ENCODE measurements around the gene STK10.

DNA sequence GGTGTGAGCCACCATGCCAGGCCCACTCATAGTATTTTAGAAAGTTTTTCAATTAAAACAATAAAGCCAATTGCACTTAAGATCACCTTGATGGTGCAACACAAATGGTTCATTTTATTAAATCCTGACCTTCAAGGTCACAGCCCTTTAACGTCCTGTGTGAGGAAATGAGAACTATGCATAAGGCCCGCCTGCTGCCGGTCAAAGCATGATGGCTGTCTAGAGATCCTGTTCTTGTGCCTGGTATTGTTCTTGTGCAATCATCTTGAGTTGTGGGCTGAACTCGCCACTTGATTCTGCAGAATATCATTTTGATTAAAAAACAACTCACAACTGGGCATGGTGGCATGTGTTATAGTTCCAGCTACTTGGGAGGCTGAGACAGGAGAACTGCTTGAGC, 137.9 kb downstream of the STK10 start:
- TF ChIP-seq, protein P1, sequence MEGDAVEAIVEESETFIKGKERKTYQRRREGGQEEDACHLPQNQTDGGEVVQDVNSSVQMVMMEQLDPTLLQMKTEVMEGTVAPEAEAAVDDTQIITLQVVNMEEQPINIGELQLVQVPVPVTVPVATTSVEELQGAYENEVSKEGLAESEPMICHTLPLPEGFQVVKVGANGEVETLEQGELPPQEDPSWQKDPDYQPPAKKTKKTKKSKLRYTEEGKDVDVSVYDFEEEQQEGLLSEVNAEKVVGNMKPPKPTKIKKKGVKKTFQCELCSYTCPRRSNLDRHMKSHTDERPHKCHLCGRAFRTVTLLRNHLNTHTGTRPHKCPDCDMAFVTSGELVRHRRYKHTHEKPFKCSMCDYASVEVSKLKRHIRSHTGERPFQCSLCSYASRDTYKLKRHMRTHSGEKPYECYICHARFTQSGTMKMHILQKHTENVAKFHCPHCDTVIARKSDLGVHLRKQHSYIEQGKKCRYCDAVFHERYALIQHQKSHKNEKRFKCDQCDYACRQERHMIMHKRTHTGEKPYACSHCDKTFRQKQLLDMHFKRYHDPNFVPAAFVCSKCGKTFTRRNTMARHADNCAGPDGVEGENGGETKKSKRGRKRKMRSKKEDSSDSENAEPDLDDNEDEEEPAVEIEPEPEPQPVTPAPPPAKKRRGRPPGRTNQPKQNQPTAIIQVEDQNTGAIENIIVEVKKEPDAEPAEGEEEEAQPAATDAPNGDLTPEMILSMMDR (conservative IDR thresholded peaks at IDR 0.05 in 1 of 2, IDR thresholded peaks at IDR 0.05 in 1 of 2; ENCODE audit: extremely low read depth in 1 of 2, insufficient read depth in 1 of 2, low read depth in 1 of 2, low read length in 2 of 2) = no peak
- no peak for TF ChIP-seq EZH2 (IDR thresholded peaks at IDR 0.05; ENCODE audit: borderline replicate concordance, low read length)
